Left hindlimb (tissue), 1 donor: Measurements from ENCODE around the gene BRAF.
"Not testable (repeated sequence)": the region's sequence is repeated elsewhere in the genome, so short reads cannot be mapped to it uniquely, and the experiment has no call there.

Experiments used
- DNase-seq: peaks from one replicate; pipeline ENCODE4 v3.0.0-alpha.2; 2018

The BRAF gene

DNA sequence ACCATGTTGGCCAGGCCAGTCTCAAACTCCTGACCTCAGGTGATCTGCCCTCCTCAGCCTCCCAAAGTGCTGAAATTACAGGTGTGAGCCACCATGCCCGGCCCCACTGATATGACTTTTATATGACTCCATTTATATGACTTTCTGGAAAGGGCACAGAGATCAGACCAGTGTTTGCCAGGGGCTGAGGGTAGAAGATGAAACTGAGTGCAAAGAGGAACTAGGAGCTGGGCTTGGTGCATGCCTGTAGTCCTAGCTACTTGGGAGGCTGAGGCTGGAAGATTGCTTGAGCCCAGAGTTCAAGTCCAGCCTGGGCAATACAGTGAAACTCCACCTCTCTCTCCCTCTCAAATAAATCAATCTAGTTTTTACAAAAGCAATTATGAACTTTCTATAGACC is 7.5 kb downstream of the BRAF start:
- no peak for DNase-seq

DNA sequence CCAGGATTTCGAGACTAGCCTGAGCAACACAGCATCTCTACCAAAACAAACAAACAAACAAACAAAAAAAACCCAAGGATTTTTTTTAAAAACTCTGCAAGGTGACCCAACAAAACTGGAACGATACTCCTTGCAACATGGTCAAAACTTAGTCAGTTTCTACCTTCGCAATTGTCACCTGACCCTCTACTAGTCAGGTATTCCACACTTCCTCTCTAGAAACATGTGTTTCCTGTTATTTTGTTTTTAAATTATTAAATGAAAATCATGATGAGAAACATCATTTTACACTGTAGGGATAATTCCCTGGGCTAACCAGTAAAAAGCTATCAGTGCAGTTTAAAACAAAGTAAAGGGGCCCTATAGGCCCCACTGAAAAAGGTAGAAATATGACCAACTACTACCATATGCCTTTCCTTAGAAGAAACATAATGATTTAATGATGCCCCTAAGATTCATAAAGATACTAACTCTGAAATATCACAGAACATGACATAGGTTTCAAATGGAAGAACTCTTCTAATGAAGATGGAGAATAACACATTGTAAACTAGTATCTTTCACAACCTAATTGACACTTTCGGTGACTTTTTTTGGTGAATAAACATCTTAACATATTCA is 8.7 kb downstream of the BRAF start:
- no peak for DNase-seq

DNA sequence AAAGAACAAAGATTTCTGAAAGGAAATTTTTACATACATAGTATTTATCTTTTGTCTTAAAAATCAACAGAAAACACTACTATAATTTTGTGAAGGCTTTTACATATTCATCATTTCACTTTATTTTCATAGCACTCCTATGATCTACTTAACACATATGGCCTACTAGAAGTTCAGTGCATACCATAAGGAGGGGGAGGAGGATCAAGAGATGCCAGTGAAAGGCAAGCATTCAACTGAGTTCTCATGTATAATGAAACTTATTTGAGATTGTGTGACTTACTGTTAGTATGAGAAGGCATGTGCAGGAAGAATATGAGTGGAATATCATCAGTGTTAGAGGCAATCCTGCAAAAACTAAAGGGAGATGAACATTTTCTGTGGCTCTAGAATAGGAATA is 10.6 kb downstream of the BRAF start:
- DNase-seq: no peak

DNA sequence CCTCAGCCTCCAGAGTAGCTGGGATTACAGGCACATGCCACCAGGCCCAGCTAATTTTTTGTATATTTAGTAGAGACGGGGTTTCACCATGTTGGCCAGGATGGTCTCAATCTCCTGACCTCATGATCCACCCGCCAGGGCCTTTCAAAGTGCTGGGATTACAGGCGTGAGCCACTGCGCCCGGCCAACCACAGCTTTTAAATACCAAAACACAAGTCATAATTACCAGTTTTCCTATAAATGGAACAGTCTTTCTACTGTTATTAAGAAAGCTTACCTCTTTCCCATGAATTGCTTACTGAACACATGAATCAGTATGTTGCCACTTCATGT is 11.2 kb downstream of the BRAF start:
- not testable (repeated sequence) for DNase-seq

DNA sequence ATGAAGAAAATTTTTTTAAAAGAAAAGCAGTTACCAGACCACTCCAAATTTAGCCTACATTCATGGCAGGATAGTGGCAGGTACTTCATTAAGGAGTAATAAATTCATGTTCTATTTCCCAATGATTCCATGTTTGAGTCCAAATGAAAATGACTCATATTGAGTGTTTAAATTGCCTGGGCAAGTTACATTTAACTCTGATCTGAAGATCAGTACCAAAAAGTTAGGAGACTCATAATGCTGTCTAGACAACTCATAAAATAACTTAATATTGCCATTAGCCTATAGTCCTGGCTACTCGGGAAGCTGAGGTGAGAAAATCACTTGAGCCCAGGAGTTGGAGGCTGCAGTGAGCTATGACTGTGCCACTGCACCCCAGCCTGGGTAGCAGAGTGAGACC is 13.0 kb downstream of the BRAF start:
- no peak for DNase-seq

DNA sequence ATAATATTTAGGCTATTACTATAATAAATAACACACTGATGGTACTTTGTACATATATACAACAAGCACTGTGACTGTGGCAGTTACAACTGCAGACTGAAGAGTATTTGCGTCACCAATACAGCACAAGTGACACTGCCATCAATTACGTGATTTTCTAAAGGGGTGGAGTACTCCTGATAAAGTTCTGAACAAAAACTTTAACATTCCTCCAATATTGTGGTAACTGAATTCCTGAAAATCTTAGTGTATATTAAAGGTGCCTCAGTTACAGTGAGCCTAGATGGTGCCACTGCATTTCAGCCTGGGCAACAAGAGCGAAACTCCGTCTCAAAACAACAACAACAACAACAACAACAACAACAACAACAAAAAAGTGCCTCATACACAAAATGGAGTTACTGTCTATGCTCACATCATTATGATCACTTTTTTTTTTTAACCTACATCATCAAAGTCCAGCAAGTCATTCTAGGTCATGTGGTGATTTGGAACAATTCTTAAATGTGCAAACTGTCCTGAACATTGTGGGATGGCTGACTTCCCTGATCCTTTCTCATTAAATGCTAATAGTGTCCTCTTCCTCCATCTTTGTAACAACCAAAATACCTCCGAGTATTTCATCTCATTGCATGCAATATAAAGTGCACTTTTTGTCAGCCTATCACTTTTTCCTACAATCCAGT is 15.1 kb downstream of the BRAF start:
- DNase-seq: no peak

DNA sequence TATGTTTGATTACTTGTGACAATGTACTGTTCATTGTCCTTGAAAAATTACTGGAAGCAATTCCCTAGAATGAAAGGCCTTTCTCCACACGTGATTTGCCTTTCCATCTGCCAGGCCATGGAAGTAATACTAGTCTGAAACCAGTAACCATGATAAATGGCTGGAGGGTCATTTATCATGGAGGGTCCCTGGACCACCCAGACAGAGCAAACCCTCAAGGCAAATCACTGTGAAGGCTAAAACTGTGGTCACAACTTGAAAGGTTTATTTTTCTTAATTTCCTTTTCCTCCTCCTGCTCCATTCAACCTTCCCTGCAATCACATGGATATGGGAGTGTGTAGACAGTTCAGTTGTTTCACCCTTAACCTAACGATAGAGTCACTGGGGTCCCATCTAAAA is 16.4 kb downstream of the BRAF start:
- no peak for DNase-seq

DNA sequence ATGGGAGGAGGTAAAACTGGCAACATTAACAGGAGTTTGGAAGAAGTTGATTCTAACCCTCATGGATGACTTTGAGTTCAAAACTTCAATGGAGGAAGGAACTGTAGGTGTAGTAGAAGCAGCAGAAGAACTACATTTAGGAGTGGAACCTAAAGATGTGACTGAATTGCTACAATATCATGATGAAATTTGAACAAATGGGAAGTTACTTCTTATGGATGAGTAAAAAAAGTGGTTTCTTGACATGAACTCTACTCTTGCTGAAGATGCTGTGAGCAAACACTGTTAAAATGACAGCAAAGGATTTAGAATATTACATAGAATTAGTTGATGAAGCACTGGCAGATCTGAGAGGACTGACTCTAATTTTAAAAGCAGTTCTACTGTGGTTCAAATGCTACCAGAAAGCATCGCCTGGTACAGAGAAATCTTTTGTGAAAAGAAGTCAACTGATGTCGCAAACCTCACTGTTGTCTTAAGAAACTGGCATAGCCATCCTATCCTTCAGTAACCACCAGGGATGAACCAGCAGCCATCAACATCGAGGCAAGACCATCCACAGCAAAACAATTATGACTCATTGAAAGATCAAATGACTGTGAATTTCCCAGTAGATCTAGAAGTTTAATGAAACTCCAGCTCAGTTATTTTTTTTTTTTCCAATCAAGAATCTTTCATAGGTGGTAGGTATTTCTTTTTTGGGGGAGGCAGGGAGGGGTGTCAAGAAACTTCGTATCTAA is 20.8 kb downstream of the BRAF start:
- no peak for DNase-seq

DNA sequence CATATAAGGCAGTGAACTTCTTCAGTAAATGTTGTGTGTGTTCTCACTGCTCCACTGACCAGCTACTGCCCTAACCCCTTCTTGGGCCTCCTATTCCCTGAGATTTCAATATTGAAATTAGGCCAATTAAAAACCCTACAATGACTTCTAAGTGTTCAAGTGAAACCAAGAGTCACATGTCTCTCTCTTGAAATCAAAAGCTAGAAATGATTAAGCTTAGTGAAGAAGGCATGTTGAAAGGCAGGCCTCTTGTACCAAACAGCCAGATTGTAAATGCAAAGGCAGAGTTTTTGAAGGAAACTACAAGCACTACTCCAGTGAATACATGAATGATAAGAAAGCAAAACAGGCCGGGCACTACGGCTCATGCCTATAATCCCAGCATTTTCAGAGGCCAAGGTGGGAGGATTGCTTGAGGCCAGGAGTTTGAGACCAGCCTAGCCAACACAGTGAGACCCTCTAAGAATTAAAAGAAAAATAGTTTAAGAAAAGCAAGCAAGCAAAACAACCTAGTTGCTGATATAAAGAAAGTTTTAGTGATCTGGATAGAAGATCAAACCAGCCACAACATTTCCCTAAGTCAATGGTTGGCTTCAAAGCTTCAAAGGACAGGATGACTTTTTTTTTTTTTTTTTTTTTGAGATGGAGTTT is 22.3 kb downstream of the BRAF start:
- DNase-seq: no peak

DNA sequence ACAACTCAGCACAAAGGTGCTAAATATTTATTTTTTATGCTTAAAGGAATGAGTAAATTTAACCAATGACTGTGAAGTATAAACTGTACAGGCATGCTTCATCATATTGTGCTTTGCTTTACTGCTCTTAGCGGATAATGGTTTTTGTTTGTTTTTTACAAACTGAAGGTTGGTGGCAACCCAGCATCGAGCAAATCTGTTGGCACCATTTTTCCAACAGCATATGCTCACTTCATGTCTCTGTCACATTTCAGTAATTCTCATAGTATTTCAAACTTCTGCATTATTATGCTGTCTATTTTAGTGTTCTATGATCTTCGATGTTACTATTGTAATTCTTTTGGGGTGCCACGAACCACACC is 22.8 kb downstream of the BRAF start:
- no peak for DNase-seq

DNA sequence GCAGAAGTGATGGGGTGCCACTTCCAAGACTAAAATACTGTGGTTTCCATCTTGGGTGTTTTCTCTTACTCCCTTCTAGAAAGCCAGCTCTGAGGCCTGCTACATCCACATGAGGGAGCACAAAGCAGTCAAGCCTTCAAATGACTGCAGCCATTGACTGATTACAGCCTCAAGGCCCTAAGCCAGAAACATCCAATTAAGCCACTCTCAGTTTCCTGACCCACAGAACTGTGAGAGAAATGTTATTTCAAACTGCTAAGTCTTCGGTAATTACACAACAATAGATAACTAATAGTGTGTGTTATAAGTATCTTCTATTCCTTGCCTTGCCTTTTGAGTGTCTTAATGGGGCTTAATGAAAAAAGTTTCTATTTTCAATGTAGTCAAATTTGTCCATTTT is 24.8 kb downstream of the BRAF start:
- no peak for DNase-seq

DNA sequence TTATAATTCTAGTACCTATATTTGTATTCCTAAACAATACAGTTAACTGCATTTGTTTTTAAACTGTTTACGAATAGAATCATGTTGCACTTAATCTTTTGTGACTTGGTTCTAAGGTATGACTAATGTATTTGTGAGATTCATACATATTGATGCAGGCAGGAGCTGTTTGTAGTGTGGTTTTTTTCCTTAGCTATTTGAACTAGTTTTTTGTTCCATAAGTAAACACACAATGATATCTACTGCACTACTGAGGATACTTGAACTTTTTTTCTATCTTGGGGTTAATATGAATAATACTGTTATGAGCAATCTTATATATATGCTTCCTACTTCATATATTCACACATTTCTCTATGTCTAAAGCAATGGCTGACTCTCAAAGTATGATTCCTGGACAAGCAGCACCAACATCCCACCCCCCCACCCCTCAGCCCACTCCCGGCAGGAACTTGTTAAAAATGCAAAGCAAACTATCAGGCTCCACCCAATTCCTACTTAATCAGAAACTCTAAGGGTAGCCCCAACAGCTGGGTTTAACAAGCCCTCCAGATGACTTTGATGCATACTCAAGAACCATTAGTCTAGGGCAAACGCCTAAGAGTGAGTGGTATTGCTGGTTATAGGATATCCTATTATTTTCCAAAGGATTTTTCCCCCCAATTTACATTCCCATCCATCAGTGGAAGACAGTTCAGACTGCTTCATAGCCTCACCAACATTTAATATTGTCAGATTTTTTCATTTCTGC is 25.8 kb downstream of the BRAF start:
- DNase-seq: no peak

DNA sequence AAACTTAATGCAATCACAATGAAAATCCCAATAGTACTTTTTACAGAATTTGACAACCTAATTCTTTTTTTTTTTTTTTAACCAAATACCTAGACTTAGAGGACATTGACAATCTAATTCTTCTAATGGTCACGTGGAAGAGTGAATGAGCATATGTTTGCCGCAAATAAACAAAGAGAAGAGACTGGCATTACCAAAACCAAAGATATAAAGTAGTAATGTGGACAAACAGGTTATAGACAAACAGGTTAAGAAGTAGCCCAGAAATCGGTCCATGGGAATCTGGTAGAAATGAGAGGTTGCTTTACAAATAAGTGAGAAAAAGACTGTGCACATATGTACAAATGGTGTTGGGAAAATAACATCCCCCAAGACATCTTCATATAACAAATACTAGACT is 27.7 kb downstream of the BRAF start:
- no peak for DNase-seq

DNA sequence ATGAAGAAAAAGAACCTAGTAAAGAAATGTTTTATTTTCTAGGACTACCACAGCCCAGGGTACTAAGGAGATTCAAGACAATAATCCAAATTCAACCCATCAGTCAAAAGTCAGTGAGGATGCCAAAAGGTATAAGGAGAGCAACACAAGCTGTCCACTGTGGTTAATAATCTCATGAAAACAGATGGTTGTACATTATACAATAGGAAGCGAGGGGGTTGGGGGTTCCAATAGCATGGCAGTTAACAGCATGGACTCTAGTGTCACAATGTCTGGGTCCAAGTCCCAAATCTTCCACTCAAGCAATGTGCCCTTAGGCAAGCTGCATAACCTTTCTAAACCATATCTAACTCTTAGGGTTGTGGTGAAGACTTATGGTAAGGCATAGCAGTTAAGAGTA is 35.1 kb downstream of the BRAF start:
- DNase-seq: no peak

DNA sequence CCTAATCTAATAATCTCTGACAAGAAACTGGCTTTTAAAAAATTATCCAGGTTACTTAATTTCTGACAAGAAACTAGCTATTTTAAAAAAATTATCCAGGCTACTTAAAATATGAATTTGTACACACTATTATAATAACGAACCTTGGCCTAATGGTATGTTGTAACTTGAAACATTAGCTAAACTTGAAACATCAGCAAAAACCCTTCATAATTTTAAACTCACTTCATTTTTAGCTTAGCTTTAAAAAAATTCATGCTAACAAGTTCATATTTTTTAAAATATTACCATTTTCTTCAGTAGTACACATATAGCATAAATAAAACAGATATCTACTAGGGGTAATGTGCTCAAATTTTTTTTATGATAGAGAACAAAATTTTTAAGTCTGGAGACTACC is 35.6 kb downstream of the BRAF start:
- no peak for DNase-seq

DNA sequence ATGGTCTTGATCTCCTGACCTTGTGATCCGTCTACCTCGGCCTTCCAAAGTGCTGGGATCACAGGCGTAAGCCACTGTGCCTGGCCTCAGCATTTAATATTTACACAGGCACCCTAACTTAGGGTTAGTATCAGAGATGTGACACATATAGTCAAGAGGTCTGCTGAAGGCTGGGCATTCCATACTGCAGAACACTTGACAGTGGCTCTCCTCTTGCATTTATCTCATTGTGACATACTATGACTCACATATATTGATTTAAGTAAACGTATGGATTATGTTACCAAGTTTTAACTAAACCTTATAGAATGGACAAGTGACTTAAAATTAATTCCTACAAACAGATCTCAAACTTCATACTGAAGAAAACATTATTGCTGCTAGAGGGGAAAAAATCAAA is 36.6 kb downstream of the BRAF start:
- DNase-seq: no peak

DNA sequence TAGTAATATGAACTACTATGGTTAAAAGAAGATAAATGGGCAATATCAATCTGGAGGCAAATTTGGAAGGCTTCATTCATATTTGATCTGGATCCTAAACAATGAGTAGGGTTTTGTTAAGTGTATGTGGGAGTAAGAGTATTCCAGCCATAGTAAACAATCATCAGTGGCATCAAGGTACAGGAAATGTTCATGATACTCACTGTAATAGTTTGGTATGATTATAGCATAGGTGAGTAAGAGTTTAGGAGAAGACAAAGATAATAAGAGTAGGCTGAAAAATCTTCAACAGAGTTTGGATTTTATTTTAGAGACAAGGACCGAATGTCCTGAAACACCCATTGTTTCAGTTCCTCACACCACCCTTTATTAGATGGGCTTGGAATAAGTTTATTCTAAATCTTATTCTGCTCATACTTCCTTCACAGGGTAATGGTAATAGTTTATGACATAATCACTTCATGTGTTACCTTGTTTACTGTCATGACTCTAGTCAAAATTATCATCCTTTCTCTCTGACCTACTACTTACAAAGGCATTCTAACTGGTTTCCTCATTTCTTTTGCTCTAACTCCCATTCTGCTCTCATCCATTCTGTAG is 38.9 kb downstream of the BRAF start:
- DNase-seq: no peak

DNA sequence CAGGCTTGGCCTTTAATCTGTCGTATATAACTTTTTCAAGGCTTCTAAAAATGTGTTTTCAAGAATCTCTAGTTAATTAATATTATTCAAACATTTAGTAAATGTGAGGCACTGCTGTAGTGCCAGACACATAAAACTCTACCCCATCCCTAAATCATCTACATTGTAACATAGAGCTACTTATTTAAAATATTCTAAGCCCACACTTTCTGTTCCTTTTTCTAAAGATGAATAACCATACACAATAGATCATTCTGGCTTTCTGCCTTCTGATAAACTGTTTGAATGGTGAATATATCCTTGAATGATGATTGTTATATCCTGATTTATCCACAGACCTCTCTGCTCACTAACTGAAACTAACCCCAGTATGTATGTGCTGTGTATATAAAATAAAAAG is 41.4 kb downstream of the BRAF start:
- no peak for DNase-seq

DNA sequence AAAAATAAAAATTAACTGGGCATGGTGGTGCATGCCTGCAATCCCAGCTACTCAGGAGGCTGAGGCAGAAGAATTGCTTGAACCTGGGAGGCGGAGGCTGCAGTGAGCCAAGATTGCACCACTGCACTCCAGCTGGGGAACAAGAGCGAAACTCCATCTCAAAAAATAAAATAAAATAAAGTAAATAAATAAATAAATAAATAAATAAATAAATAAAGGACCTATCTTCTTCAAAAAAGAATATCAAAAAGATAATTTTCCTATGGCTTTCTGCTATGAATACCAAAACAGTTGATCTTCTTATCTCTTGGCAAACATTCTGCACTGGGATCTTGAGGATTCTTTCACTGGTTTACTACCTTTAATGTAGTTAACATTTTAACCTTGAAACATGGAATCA is 41.9 kb downstream of the BRAF start:
- not testable (repeated sequence) for DNase-seq

DNA sequence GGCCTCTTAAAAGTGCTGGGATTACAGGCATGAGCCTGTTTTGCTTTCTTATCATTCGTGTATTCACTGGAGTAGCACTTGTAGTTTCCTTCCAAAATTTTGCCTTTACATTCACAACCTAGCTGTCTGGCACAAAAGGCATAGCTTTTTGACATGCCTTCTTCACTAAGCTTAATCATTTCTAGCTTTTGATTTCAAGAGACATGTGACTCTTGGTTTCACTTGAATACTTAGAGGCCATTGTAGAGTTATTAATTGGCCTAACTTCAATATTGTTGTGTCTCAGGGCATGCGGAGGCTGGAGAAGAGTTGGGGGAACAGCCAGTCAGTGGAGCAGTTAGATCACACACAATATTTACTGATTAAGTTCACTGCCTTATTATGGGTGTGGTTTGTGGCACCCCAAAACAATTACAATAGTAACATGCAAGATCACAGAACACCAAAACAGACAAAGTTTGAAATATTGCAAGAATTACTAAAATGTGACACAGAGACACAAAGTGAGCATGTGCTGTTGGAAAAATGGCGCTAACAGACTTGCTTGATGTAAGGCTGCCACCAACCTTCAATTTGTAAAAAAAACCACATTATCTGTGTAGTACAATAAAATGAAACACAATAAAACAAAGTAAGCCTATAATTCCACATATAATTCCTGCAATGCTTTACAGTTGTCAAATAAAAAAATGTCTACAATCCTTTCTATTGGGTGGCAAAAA is 43.1 kb downstream of the BRAF start:
- DNase-seq: no peak

DNA sequence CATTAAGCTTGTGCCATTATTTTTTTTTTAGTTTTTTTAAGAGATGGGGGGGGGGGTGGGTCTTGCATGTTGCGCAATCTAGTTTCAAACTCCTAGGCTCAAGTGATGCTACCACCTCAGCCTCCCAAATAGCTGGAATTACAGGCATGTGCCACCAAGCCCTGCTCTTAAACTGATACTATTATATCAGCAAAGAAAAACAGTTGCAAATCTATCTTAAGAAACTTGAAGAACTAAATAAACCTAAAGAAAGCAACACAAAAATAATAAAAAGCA is 47.5 kb downstream of the BRAF start:
- no peak for DNase-seq

DNA sequence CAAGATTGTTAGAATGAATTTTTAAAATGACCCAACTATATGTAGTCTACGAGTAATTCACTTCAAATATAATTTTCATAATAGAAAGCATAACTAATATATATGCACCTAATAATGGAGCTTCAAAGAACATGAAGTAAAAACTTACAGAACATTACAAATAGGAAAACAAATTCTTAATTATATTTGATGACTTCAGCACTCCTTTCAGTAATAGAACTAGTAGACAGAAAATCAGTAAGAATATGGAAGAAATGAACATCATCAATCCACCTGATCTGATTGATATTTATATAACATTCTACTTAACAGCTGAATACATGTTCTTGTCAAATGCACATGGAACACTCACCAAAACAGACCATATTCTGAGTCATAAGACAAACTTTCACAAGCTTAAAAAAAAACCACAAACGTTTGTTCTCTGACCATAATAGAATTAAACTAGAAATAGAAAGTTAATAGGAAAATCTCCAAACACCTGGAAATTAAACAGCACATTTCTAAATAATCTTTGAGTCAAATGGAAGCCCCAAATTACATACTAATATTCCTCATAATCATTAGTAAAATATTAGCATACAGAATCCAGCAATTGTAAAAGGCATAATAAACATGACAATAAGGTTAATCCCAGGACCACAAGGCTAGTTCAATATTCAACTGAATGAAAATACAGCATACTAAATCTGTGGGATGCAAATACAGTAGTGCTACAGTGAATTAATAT is 48.0 kb downstream of the BRAF start:
- no peak for DNase-seq
